NCI-H524 (cell line): ENCODE results near the gene SEMA4A.
"Not testable (repeated sequence)": the region's sequence is repeated elsewhere in the genome, so short reads cannot be mapped to it uniquely, and the experiment has no call there.

Experiments
- DNase-seq, 2 experiments: peaks; one replicate each; lab custom pipeline; 2025; lab: John Stamatoyannopoulos, UW

SEMA4A gene

DNA sequence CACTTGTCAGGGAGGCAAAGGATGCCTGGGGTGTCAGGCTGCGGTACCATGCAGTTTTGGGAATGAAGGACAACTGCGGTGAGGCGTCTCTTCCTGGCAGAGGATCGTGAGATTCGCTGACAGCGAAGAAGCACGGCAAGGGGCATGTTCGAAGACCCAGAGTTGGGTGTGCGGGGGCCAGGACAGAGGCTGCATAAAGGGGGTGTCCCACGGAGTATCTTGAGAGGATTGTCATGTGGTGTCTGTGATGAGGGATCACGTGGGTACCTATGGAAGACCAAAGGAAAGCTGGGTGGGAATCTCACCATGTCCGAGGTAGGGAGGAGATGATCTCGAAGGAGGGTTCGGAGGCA lies 40.9 kb downstream of the SEMA4A start:
- peak in 1 of 2 experiments; percentile 30 for DNase-seq

DNA sequence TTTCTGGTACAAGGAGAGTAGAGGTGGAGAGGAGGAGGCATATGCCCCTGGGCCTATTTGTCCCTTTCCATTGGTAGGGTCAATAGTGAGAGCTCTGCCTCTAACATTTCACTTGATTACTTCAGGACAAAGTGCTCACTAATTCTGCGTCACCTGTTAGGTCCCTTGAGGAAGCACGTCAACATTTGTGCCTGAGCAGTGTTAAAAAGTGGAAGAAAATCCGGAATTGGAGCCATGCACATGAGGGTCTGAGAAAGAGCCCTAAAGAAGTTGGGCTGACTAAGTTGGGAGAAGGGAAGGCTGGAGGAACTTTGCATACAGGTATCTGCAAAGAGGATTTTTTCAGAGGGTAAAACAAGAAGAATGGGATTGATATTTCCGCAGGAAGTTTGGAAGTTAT lies 42.5 kb downstream of the SEMA4A start:
- DNase-seq: no peak

DNA sequence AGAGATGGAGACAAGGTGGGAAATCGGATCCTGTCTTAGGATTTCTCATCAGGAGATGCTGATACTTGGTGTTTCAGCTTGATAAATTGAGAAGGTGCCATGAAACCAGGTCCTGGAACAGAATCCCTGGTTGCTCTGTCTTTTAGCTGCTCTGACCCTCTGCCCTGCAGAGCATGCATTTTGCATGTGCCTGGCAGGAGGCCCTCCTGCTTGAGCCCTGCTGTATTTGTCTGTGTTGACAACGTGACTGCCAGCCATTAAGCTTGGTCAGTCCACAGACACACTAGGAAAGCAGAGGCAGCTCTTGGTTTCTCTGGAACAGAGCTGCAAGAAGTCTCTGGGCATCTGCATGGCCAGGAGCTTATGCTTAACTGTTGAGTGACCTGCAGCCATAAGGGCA lies 43.1 kb downstream of the SEMA4A start:
- DNase-seq: no peak

DNA sequence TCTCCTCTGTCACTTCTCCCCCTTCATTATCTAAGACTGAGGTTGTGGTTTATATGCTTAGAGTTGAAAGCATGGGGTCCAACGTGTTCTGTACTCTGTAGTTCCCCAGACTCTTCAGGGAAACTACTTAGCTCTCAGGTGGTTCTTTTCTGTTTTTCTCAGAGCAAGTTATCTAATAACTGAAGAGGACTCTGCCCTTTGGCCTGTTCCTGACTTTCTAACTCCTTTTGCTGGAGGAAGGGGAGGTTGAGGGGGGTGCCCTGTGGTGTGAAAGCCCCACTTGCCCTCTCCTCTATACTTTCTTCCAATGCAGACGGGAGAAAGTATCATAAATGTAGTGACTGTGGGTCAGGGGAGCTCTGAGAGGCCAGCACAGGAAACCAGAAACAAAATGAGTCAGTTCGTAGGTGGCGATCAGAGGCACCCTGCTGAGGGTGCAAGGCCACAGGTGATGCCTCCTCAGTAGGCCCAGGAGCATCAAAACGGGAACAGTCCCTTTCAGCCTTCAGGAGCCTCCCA lies 45.5 kb downstream of the SEMA4A start:
- DNase-seq: no peak

DNA sequence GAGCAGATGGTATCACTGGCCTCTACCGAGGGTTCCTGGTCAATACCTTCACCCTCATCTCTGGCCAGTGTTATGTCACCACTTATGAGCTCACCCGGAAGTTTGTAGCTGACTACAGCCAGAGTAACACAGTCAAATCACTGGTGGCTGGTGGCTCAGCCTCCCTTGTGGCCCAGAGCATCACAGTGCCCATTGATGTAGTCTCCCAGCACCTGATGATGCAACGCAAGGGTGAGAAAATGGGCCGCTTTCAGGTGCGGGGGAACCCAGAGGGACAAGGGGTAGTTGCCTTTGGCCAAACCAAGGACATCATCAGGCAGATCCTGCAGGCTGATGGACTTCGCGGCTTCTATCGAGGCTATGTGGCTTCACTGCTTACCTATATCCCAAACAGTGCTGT lies 46.7 kb downstream of the SEMA4A start:
- no peak for DNase-seq

DNA sequence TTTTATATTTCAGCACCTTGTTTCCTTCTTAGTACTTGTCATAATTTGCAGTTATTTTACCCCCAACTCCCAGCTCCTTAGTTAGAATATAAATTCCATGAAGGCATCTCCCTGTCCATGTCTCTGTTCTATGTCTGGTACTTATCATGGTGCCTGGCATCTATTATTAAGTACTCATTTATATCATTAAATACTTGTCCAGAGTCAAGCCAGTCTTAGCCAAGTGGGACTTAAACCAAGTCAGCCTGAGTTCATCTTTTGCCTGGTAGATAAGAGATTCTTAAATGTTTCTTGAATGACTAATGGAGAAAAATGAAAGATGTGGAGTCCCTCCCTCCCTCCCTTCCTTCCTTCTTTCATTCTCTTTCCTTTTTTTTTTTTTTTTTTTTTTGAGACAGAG lies 49.9 kb downstream of the SEMA4A start:
- no peak for DNase-seq

DNA sequence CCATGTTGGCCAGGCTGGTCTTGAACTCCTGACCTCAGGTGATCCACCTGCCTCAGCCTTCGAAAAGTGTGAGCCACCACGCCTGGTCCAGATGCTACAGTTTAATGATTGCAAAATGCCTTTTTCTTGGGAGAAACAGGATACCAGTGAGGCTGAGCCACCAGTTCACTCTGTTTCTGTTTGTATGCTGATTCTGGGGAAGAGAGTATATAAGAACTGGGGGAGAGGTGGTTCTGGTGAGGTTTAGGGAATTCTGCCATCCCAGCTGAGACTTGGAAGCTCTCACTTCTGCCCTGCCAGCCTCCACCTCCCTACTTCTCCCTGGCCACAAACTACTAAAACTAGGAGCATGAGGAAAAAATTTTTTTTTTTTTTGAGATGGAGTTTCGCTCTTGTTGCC lies 51.3 kb downstream of the SEMA4A start:
- DNase-seq: no peak

DNA sequence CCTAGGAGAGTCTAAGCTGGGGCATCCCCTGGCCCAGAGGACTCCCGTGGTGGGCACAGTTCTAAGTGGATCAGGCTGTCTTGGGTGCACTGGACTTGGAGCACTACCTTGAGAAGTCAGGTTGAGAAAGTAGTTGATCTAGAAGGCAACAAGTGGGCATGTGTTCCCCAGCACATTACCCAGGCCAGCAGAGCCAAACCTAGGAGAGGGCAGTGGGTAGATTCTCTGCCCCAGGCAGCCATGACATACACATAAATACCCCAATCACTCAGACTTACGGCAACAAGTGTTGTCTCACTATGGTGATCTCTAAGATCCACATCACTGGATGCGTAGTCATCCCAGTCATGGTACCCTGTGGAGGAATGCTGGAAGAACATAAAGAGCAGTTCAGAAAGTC lies 57.9 kb downstream of the SEMA4A start:
- no peak for DNase-seq

DNA sequence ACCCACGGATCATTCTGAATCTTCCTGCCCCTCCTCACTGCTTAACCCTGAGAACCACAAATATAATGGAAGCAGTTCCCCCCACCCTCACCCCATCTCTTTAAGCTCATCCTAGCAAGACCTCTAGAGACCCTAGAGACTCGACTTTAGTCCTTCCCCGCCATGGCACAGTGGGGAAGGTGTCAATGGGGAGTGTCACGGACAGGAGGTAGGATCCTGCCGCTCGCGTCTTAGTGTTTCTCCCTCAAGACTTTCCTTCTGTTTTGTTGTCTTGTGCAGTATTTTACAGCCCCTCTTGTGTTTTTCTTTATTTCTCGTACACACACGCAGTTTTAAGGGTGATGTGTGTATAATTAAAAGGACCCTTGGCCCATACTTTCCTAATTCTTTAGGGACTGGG lies 58.7 kb downstream of the SEMA4A start:
- DNase-seq: no peak

DNA sequence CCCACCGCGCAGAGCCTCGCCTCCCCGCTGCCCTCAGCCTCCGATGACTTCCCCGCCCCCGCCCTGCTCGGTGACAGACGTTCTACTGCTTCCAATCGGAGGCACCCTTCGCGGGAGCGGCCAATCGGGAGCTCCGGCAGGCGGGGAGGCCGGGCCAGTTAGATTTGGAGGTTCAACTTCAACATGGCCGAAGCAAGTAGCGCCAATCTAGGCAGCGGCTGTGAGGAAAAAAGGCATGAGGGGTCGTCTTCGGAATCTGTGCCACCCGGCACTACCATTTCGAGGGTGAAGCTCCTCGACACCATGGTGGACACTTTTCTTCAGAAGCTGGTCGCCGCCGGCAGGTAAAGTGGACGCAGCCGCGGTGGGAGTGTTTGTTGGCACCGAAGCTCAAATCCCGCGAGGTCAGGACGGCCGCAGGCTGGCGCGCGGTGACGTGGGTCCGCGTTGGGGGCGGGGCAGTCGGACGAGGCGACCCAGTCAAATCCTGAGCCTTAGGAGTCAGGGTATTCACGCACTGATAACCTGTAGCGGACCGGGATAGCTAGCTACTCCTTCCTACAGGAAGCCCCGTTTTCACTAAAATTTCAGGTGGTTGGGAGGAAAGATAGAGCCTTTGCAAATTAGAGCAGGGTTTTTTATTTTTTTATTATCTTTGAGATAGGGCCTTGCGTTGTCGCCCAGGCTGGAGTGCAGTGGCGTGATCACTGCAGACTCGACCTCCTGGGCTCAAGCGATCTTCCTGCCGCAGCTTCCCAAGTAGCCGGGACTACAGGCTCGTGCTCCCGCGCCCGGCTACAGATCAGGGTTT lies 59.7 kb downstream of the SEMA4A start, which contains the start of gene PMF1:
TSS of gene PMF1 (plus strand) at position 175 of the 811 bp plus-strand sequence. CDS start at position 184, 9 bp downstream.
- peak; percentile 85 to 92 for DNase-seq

DNA sequence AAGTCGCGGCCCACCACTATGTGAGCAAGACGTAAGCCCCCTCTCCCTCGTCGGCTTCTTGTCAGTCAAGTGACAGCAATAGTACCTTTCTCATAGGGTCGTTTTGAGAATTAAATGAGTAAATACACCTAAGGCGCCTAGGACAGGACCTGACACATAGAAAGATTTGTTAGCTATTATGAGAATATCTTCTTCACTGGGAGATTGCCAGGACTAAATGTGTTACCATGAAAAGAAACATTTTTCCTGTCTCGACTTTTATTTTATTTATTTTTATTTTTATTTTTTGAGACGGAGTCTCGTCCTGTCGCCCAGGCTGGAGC lies 60.2 kb downstream of the SEMA4A start:
- DNase-seq: no peak

DNA sequence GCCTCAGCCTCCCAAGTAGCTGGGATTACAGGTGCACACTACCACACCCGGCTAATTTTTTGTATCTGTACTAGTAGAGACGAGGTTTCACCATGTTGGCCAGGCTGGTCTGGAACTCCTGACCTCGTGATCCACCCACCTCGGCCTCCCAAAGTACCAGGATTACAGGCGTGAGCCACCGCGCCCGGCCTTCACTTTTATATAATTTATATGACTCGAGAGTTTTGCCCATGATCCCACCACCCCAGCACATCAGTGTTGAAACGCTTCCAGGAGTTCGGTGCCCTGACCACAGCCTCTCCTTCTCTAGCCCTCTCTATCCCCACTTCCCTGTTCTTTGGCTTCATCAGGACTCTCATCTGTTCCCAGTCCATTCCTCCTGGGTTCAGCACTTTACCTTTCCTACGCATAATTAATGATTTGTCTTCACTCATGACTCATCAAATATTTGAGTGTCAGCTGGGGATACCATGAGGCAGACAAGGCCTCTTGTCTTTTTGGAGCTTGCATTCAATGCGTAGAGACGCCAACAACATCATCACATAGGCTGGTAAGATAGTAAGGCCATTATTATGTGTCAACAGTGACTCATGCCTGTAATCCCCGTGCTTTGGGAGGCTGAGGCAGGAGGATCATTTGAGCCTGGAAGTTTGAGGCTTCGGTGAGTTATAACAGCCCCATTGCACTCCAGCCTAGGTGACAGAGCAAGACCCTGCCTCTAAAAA lies 60.8 kb downstream of the SEMA4A start:
- DNase-seq: no peak

DNA sequence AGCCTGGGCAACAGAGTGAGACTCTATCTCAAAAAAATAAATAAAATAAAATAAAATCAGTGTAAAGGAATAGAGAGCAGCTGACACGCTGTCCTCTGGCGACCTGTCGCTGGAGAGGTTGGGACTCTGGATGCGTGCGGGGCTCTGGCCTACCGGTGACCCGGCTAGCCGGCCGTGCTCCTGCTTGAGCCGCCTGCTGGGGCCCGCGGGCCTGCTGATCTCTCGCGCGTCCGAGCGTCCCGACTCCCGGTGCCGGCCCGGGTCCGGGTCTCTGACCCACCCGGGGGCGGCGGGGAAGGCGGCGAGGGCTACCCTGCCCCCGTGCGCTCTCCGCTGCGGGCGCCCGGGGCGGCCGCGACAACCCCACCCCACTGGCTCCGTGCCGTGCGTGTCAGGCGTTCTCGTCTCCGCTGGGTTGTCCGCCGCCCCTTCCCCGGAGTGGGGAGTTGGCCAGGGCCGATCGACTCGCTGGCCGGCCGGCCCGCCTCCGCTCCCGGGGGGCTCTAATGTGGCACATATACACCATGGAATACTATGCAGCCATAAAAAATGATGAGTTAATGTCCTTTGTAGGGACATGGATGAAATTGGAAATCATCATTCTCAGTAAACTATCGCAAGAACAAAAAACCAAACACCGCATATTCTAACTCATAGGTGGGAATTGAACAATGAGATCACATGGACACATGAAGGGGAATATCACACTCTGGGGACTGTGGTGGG lies 63.1 kb downstream of the SEMA4A start:
- DNase-seq: not testable (repeated sequence)

DNA sequence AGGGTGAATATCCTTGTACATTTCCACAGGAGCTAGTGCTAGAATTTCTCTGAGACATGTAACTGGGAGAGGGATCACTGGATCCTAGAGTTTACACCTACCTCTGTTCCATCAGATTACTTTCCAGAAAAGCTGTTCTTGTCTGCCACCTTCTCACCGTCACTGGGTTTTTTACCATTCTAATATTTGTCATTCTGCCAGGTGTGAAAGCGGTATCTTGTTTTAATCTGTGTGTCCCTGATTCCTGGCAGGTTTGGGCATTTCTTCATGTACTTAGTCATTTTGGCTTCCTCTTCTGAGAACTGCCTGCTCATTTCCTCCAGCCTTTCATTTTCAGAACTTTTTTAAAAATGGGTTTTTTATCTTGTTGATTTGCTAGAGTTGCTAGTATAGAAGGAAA lies 64.5 kb downstream of the SEMA4A start:
- DNase-seq: no peak

DNA sequence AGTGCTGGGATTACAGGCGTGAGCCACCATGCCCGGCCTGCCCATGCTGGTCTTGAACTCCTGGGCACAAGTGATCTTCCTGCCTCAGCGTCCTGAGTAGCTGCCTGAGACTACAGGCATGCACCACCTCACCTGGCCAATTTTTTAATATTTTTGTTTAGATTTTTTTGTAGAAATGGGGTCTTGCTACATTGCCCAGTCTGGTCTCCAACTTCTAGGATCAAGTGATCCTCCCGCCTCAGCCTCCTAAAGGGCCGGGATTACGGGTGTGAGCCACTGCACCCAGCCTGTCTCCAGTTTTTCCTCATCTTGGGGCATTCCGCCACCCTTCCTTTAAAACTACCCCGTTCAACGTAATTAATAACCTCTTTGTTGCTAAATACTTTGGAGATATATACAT lies 66.8 kb downstream of the SEMA4A start:
- no peak for DNase-seq

DNA sequence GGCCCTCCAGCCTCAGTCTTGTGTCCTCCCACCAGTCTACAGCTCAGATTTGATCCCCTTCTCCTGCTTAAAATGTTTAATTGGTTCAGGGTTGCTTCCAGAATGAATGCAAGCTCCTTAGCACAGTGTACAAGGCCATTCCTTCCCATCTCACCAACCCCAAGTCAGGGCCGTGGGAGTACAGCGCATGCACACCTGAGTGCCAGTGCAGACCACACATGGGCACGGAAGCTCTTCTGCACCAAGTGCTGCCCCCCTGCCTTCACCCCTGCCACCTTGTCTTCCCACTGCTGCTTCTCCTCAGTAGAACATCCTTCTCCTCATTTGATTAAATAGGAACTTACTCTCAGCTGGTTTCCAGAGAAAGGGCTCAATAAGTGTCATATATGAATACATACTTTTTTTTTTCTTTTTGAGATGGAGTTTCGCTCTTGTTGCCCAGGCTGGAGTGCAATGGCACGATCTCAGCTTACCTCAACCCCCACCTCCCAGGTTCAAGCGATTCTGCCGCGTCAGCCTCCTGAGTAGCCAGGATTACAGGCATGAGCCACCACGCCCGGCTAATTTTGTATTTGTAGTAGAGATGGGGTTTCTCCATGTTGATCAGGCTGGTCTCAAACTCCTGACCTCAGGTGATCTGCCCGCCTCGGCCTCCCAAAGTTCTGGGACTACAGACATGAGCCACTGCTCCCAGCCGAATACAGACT lies 68.8 kb downstream of the SEMA4A start:
- no peak for DNase-seq

DNA sequence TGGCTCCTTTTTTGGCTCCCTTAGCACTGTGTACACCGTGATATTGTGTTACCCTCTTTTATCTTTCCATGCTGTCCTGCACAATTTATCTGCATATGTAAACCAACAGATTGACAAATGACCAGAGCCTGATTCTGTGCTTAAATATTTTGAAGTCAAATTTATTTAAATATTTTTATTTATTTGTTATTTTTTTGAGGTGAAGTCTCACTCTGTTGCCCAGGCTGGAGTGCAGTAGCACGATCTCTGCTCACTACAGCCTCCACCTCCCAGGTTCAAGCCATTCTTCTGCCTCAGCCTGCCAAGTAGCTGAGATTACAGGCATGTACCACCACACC lies 72.3 kb downstream of the SEMA4A start:
- no peak for DNase-seq

DNA sequence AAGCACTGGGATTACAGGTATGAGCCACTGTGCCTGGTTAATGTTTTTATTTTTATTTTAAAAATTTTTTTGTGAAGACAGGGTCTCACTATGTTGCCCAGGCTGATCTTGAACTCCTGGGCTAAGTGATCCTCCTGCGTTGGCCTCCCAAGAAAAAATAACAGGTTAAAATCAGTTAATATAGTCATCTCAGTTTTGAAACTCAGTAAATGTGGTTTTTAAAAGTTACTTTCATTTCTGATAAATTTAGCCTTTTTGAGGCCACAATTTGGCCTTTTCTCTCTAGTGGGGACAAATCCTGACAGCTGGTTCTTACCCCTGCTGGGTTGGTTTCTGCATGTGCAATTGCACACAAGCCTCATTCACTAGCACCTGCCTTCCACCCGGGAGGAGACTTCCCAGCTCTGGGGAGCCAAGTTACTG lies 72.7 kb downstream of the SEMA4A start:
- no peak for DNase-seq

DNA sequence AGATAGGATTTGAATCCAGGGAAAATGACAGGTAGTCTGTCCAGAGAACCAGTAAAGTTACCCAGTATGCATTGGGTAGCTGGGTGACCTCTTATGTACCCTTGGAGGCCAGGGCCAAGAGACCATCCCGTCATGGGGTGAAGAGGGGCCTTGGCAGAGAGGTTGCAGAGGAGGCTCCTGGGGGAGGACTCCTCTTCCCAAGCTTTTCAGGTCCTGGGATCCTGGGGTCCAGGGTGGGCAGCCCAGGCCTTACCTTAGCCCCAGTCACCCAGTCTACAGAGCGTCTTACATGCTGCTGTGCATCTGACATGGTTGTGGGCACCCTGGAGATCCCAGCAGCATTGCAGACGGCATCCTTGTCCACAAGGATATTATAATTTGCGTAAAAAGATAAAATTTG lies 73.4 kb downstream of the SEMA4A start:
- no peak for DNase-seq
